Transverse colon (tissue), 4 donors: ENCODE data around the gene ZNF683. TPM values are rescaled to one million over a fixed set of nuclear protein-coding genes. Genes with fewer than 3 reads are reported as not detected.

Experiments used
- total RNA-seq, 4 donors: library from RNA; depleted of rRNA; stranded (reverse); fragments of >200 nt; gene quantifications; one replicate each; pipeline ENCODE4 v1.1.0, GENCODE V29; 2016

Gene ZNF683
- total RNA-seq, 4 donors from 2014 or later: not detected

Other genes with a start within 250 kb of the ZNF683 start
- gene FAM110D, start 213.7 kb downstream of the ZNF683 start, total RNA-seq: 1 to 10 TPM in 3 of 4 donors, under 1 TPM in 1; 0.82 to 9.4 (median 2.9) TPM
- gene C1orf232, start 203.8 kb downstream of the ZNF683 start, total RNA-seq: not detected
- 10 to 100 TPM in 3 of 4 donors, not detected in 1; 18.7 to 27.2 (median 26.9) TPM for gene ZNF593, start 202.8 kb downstream of the ZNF683 start, total RNA-seq
- not detected for gene ZNF593OS, start 200.9 kb downstream of the ZNF683 start, total RNA-seq
- gene CNKSR1, start 195.3 kb downstream of the ZNF683 start, total RNA-seq: 100 to 1,000 TPM in 1 of 4 donors, 10 to 100 TPM in 3; 53.5 to 187 (median 74.4) TPM
- gene CATSPER4, start 182.1 kb downstream of the ZNF683 start, total RNA-seq: not detected
- 10 to 100 TPM in 3 of 4 donors, 1 to 10 TPM in 1; 8.6 to 73.8 (median 13.6) TPM for gene CEP85, start 138.6 kb downstream of the ZNF683 start, total RNA-seq
- 100 to 1,000 TPM; 134 to 314 (median 215) TPM for gene SH3BGRL3, start 92.7 kb downstream of the ZNF683 start, total RNA-seq
- 10 to 100 TPM in 2 of 4 donors, 1 to 10 TPM in 2; 4.9 to 17.9 (median 12.0) TPM for gene UBXN11, start 66.1 kb downstream of the ZNF683 start, total RNA-seq
- 10 to 100 TPM in 2 of 4 donors, 1 to 10 TPM in 1, not detected in 1; 5.3 to 56.1 (median 21.1) TPM for gene CD52, start 54.8 kb downstream of the ZNF683 start, total RNA-seq
- gene CRYBG2, start 18.6 kb downstream of the ZNF683 start, total RNA-seq: 10 to 100 TPM in 3 of 4 donors, 1 to 10 TPM in 1; 2.8 to 41.9 (median 22.3) TPM
- not detected for gene LIN28A, start 38.1 kb upstream of the ZNF683 start, total RNA-seq
- 100 to 1,000 TPM in 3 of 4 donors, 10 to 100 TPM in 1; 83.4 to 204 (median 131) TPM for gene DHDDS, start 59.6 kb upstream of the ZNF683 start, total RNA-seq
- gene HMGN2, start 99.7 kb upstream of the ZNF683 start, total RNA-seq: 100 to 1,000 TPM in 3 of 4 donors, 10 to 100 TPM in 1; 58.7 to 194 (median 165) TPM
- gene RPS6KA1, start 157.0 kb upstream of the ZNF683 start, total RNA-seq: 100 to 1,000 TPM; 153 to 202 (median 174) TPM